Hepatocyte (in vitro differentiated cells): ENCODE results near the gene RAB3C.

Experiments used
- CTCF ChIP-seq: fragments of 200-600 bp; sonication (generic); IDR thresholded peaks from 2 replicates; pipeline ENCODE4 v1.5.1; 2016; ENCODE audit warnings: antibody characterized with exemption, mild to moderate bottlenecking; ENCODE audit not compliant: poor library complexity
- EZH2 ChIP-seq: fragments of 200-600 bp; sonication (generic); IDR thresholded peaks from 2 replicates; pipeline ENCODE4 v1.6.1; 2016; ENCODE audit warnings: antibody characterized with exemption, mild to moderate bottlenecking, borderline replicate concordance

- peak; percentile 60 for TF ChIP-seq CTCF
- no peak for TF ChIP-seq EZH2
Observed at GRCh38 chr5:58871648-58872242, 288.9 kb downstream of the RAB3C start.
